Astrocyte (in vitro differentiated cells and primary cell): ENCODE measurements around the gene PDGFC. TPM values are rescaled to one million over a fixed set of nuclear protein-coding genes. Genes with fewer than 3 reads are reported as not detected.

ENCODE experiments used
- DNase-seq: peaks from one replicate; pipeline ENCODE4 v3.0.0-alpha.2; 2010; ENCODE audit warnings: low read depth
- FAIRE-seq: peaks from 2 replicates; lab custom pipeline; 2011; peaks lifted over from hg19 to GRCh38; lab: Jason Lieb, UNC
- H2AFZ ChIP-seq: 2 replicates; pipeline ENCODE4 v1.6.0; 2012; ENCODE audit warnings: low read depth, low read length, inconsistent platforms
- H3K27ac ChIP-seq: 2 replicates; pipeline ENCODE4 v1.5.1; 2011; ENCODE audit warnings: low read depth, low read length, inconsistent platforms
- H3K27me3 ChIP-seq: 2 replicates; pipeline ENCODE4 v1.6.0; 2011; ENCODE audit warnings: low read length, inconsistent platforms; ENCODE audit not compliant: insufficient read depth
- H3K36me3 ChIP-seq: 2 replicates; pipeline ENCODE4 v1.5.1; 2011; ENCODE audit warnings: low read length, inconsistent platforms; ENCODE audit not compliant: insufficient read depth
- H3K4me1 ChIP-seq: 2 replicates; pipeline ENCODE4 v1.5.1; 2011; ENCODE audit warnings: low read length, inconsistent platforms; ENCODE audit not compliant: insufficient read depth
- H3K4me2 ChIP-seq: 2 replicates; pipeline ENCODE4 v1.6.0; 2012; ENCODE audit warnings: low read length, inconsistent platforms
- H3K4me3 ChIP-seq: 2 replicates; pipeline ENCODE4 v1.5.1; 2011; ENCODE audit warnings: low read depth, mild to moderate bottlenecking, low read length, inconsistent platforms; ENCODE audit not compliant: insufficient read depth
- H3K79me2 ChIP-seq: 2 replicates; pipeline ENCODE4 v1.6.0; 2012; ENCODE audit warnings: mild to moderate bottlenecking, low read length, inconsistent platforms; ENCODE audit not compliant: insufficient read depth
- H3K9ac ChIP-seq: 2 replicates; pipeline ENCODE4 v1.6.0; 2012; ENCODE audit warnings: mild to moderate bottlenecking, low read length, inconsistent platforms
- H3K9me3 ChIP-seq: 2 replicates; pipeline ENCODE4 v1.5.1; 2012; ENCODE audit warnings: low read depth, mild to moderate bottlenecking, low read length, inconsistent platforms; ENCODE audit not compliant: insufficient read depth
- H4K20me1 ChIP-seq: 2 replicates; pipeline ENCODE4 v1.6.0; 2012; ENCODE audit warnings: low read length, inconsistent platforms; ENCODE audit not compliant: insufficient read depth
- H3K27ac Mint-ChIP-seq: one replicate; pipeline ENCODE4 v1.8.0; 2021; ENCODE audit warnings: mild to moderate bottlenecking, mixed read lengths; ENCODE audit not compliant: unreplicated experiment
- H3K27me3 Mint-ChIP-seq: one replicate; pipeline ENCODE4 v1.8.0; 2021; ENCODE audit warnings: low read depth, mixed read lengths; ENCODE audit not compliant: unreplicated experiment
- H3K36me3 Mint-ChIP-seq: one replicate; pipeline ENCODE4 v1.8.0; 2021; ENCODE audit warnings: low read depth, mixed read lengths; ENCODE audit not compliant: unreplicated experiment
- H3K4me1 Mint-ChIP-seq: one replicate; pipeline ENCODE4 v1.8.0; 2021; ENCODE audit warnings: low read depth, mixed read lengths; ENCODE audit not compliant: unreplicated experiment
- H3K4me3 Mint-ChIP-seq: one replicate; pipeline ENCODE4 v1.8.0; 2021; ENCODE audit warnings: mild to moderate bottlenecking, moderate library complexity, mixed read lengths; ENCODE audit not compliant: unreplicated experiment
- H3K9me3 Mint-ChIP-seq: one replicate; pipeline ENCODE4 v1.8.0; 2021; ENCODE audit warnings: mild to moderate bottlenecking, mixed read lengths; ENCODE audit not compliant: unreplicated experiment
- EZH2 ChIP-seq: IDR thresholded peaks from 2 replicates; pipeline ENCODE4 v1.6.1; 2012; ENCODE audit warnings: mild to moderate bottlenecking, low read length, inconsistent platforms; ENCODE audit not compliant: insufficient read depth
- total RNA-seq: library from RNA; stranded (reverse); gene quantifications from 2 replicates; pipeline ENCODE4 v1.2.1, GENCODE V29; 2021
- TF ChIP-seq, protein P1 (sequence below): IDR thresholded peaks from 2 replicates; pipeline ENCODE4 v1.5.1; 2011; ENCODE audit warnings: low read depth, mild to moderate bottlenecking, inconsistent platforms, low read length, moderate library complexity; ENCODE audit not compliant: insufficient read depth

The PDGFC gene
- total RNA-seq, 1 donor from 2014 or later, result 167 TPM

DNA sequence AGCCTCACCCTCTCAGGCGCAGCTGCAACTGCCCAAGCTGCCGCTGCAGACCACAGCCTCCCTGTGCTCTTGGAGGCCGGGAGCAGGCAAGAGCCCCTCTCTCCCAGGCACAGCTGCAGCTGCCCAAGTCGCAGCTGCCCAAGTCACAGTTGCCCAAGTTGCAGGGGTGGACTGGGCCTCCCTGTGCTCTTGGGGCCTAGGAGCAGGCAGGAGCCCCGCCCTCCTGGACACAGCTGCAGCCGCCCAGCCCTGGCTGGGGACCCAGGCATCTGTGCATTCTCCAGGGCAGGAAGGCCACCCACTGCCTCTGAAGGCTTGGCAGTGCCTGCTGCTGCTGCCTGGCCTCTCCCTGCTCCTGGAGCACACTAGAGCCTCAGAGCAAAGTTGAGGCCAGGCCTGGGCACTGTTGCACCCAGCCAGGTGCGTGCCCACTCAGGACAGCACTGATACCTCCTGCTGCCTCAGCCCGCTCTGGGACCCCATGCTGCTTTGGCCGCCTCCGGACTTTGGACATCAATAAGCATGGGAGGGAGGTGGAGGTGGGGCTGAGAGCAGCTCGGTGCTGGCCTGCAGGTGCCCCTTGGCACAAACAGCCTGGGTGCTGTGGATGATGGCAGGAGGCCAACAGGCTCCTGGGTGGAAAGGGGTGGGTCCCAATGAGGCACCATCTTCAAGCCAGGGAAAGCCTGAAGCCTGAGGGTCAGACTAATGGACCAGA lies 247.5 kb downstream of the PDGFC start:
- no peaks in the 10 kb centered on the region for H3K4me1 ChIP-seq
- no peak overlapping the region for H3K4me3 ChIP-seq
- Mint-ChIP-seq H3K27me3 (no peaks in the 10 kb centered on the region), H3K4me3 (no peak overlapping the region), H3K9me3 (no peaks in the 10 kb centered on the region), H3K27ac (no peak overlapping the region), H3K36me3 (no peaks in the 10 kb centered on the region), H3K4me1 (no peaks in the 10 kb centered on the region)
- FAIRE-seq (no peak), DNase-seq (no peak)
- no peaks in the 10 kb centered on the region for H4K20me1 ChIP-seq
- no peaks in the 10 kb centered on the region for H3K36me3 ChIP-seq
- H3K79me2 ChIP-seq, result no peaks in the 10 kb centered on the region
- no peak overlapping the region for H3K4me2 ChIP-seq
- H2AFZ ChIP-seq, result no peak overlapping the region
- H3K9ac ChIP-seq, result no peak overlapping the region
- TF ChIP-seq EZH2, result no peak
- TF ChIP-seq, protein P1, sequence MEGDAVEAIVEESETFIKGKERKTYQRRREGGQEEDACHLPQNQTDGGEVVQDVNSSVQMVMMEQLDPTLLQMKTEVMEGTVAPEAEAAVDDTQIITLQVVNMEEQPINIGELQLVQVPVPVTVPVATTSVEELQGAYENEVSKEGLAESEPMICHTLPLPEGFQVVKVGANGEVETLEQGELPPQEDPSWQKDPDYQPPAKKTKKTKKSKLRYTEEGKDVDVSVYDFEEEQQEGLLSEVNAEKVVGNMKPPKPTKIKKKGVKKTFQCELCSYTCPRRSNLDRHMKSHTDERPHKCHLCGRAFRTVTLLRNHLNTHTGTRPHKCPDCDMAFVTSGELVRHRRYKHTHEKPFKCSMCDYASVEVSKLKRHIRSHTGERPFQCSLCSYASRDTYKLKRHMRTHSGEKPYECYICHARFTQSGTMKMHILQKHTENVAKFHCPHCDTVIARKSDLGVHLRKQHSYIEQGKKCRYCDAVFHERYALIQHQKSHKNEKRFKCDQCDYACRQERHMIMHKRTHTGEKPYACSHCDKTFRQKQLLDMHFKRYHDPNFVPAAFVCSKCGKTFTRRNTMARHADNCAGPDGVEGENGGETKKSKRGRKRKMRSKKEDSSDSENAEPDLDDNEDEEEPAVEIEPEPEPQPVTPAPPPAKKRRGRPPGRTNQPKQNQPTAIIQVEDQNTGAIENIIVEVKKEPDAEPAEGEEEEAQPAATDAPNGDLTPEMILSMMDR, result no peak
- no peak overlapping the region for H3K27ac ChIP-seq
- H3K27me3 ChIP-seq, result no peaks in the 10 kb centered on the region
- peaks cover 3% of the 10 kb centered on the region for H3K9me3 ChIP-seq

DNA sequence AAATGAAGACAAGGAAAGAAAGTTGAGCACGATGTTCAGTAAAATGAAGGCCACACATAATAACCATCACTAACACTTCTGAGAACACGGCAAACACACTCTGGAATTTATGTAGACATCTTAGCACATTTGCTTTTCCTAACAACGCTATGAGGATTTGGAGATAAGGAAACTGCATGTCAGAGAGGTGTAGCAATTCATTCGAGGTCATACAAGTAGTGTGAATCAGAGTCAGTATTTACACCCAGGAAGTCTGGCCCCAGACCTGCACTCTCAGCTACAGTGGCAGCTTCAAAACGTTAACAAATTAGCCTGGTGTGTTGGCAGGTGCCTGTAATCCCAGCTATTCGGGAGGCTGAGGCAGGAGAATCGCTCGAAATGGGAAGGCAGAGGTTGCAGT lies 253.4 kb downstream of the PDGFC start:
- FAIRE-seq, result peak; percentile 17
- Histone ChIP-seq H3K9me3 (no peaks in the 10 kb centered on the region), H3K4me3 (no peak overlapping the region), H3K79me2 (no peaks in the 10 kb centered on the region), H3K4me1 (no peaks in the 10 kb centered on the region), H3K9ac (no peak overlapping the region), H4K20me1 (no peaks in the 10 kb centered on the region), H3K4me2 (no peak overlapping the region), H3K27me3 (no peaks in the 10 kb centered on the region), H2AFZ (no peak overlapping the region), H3K36me3 (no peaks in the 10 kb centered on the region), H3K27ac (no peak overlapping the region)
- H3K4me3 Mint-ChIP-seq, result no peak overlapping the region
- no peak overlapping the region for H3K27ac Mint-ChIP-seq
- no peaks in the 10 kb centered on the region for H3K27me3 Mint-ChIP-seq
- TF ChIP-seq EZH2, result no peak
- TF ChIP-seq, protein P1, result no peak
- H3K4me1 Mint-ChIP-seq, result no peaks in the 10 kb centered on the region
- peak; percentile 10 for DNase-seq
- no peaks in the 10 kb centered on the region for H3K9me3 Mint-ChIP-seq
- no peaks in the 10 kb centered on the region for H3K36me3 Mint-ChIP-seq

DNA sequence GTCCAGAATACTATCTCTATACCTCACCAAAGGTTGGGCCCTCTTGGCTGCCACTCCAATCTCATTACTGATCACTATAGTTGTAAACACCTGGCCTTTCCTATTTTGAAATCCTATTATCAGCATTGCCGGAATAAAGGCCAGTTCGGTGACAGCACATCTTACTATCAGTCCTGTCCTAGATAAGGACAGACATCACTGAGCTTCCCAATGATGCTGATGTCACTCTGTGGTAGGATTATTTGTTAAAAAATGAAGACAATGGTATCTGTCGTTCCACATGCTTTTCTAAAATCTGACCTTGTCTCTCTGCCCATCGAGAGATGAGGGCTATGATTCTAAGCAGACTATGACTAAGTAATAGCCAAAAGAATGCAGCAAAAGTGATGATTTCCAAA lies 260.4 kb downstream of the PDGFC start:
- Histone ChIP-seq H3K9me3 (no peaks in the 10 kb centered on the region), H4K20me1 (no peaks in the 10 kb centered on the region), H2AFZ (no peak overlapping the region), H3K36me3 (no peaks in the 10 kb centered on the region), H3K79me2 (no peaks in the 10 kb centered on the region), H3K9ac (no peak overlapping the region), H3K27ac (no peak overlapping the region), H3K27me3 (no peaks in the 10 kb centered on the region), H3K4me3 (no peak overlapping the region), H3K4me2 (no peak overlapping the region), H3K4me1 (no peaks in the 10 kb centered on the region)
- Mint-ChIP-seq H3K9me3 (peaks cover 3% of the 10 kb centered on the region), H3K4me3 (no peak overlapping the region), H3K27ac (no peak overlapping the region), H3K27me3 (no peaks in the 10 kb centered on the region), H3K36me3 (no peaks in the 10 kb centered on the region), H3K4me1 (peaks cover 5% of the 10 kb centered on the region)
- TF ChIP-seq, protein P1, result no peak
- TF ChIP-seq EZH2, result no peak
- peak; percentile 15 for DNase-seq
- FAIRE-seq, result peak; percentile 63
